Psoas muscle (tissue), 8 donors: Measurements from ENCODE around the gene RUNX3. TPM values are rescaled to one million over a fixed set of nuclear protein-coding genes. Genes with fewer than 3 reads are reported as not detected.
A peak's percentile ranks its signal among the peaks of the same experiment; 100 is the strongest.

Source experiments
- ATAC-seq, 4 donors: fragments of 200-7000 bp; cut with Tn5 transposase; one replicate each; pipeline ENCODE4 v1.9.1; 2020; ENCODE audit warnings: moderate library complexity in 3 of 4, mild to moderate bottlenecking in 2 of 4
- DNase-seq, 2 donors: peaks; one replicate each; pipeline ENCODE4 v3.0.0-alpha.2; 2020
- H3K27ac ChIP-seq: fragments of 200-600 bp; one replicate; pipeline ENCODE4 v1.8.0; 2022
- H3K27me3 ChIP-seq, 3 donors: fragments of 200-600 bp in 1 of 3; one replicate each; pipeline versions ENCODE4 v1.6.1 to v1.8.0; 2013 to 2022; ENCODE audit warnings: low read length in 2 of 3, mild to moderate bottlenecking in 2 of 3, moderate library complexity in 1 of 3; ENCODE audit not compliant: insufficient read depth in 3 of 3
- H3K36me3 ChIP-seq, 2 donors: fragments of 200-600 bp in 1 of 2; one replicate each; pipeline versions ENCODE4 v1.6.1 to v1.8.0; 2013 to 2022; ENCODE audit warnings: low read depth in 1 of 2, mild to moderate bottlenecking in 1 of 2, moderate library complexity in 1 of 2; ENCODE audit not compliant: insufficient read depth in 1 of 2
- H3K4me1 ChIP-seq: fragments of 200-600 bp; one replicate; pipeline ENCODE4 v1.8.0; 2022
- H3K4me3 ChIP-seq: fragments of 200-600 bp; one replicate; pipeline ENCODE4 v1.8.0; 2022; ENCODE audit warnings: mild to moderate bottlenecking
- H3K9me3 ChIP-seq: fragments of 200-600 bp; one replicate; pipeline ENCODE4 v1.8.0; 2022
- CTCF ChIP-seq: fragments of 200-600 bp; IDR thresholded peaks from one replicate; pipeline ENCODE4 v1.8.0; 2022; ENCODE audit warnings: antibody characterized with exemption
- WGBS, 3 donors: extraction: QIAGEN DNeasy Blood & Tissue Kit; methylation state at CpG; one replicate each; pipeline versions ENCODE4 v1.1.6 to v1.1.7; 2013; 5-methylcytosine and 5-hydroxymethylcytosine counted together
- intact Hi-C, 2 donors: fragments of 100-400 bp; cut with DNase I; formaldehyde crosslinking; loops; one replicate each; pipeline versions ENCODE4 v1.11.0 to v1.14.2; 2022
- polyA plus RNA-seq, 3 donors: library from polyadenylated mRNA; stranded (reverse); fragments of 200-250 nt; gene quantifications; one replicate each; pipeline ENCODE4 v1.2.3, GENCODE V29; 2013
- total RNA-seq, 4 donors: library from RNA; stranded (reverse); fragmentation: NEBNext Ultra II Directional in 2 of 4; extraction: Animal tissue kit (Norgen Biotek cat#: 25700) in 2 of 4; gene quantifications; one replicate each; pipeline versions ENCODE4 v1.2.1 to v1.2.4, GENCODE V29; 2021 to 2023
- donor health status: healthy with polysubstance abuse.
- donor health status: DM: no; HTN: no; CAD: no; lungs with moderate emphysema.
- donor health status: Bipolar disorder and iron deficiency.
- donor health status: healthy.
- donor health status: DM: yes; HTN: yes; CAD: no.
- donor health status: DM: no; HTN: no; CAD: no.
- donor health status: DM: no; HTN: no; CAD: no.
- donor health status: DM: yes; HTN: yes; CAD: no.

RUNX3 gene
- total and polyA plus RNA-seq, 7 donors, result 0.16 to 0.59 (median 0.28) TPM

DNA sequence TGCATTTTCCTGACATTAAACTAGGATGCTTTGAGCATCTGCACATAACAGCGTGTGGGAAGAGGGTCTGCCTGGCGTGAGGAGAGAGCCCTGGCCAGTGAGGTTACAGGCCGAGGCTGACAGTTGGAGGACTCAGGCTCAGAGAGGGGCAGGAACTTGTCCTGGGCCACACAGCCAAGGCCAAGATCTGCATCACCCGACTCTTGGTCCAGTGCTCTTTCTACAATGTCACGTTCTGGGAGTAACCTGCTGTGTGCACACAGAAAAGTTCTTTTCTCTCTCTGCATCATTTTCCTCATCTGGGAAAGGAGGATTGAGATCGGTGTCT is 42.8 kb upstream of the RUNX3 start:
- ATAC-seq, result no peak
- WGBS, 3 donors, result 84 to 88% (median 85%) methylated on average over 5 to 6 of the region's 6 CpGs

GRCh38 chr1:24972221-24972914 is 42.3 kb upstream of the RUNX3 start:
- WGBS, 3 donors, result 53 to 59% (median 56%) methylated on average over 8 of the region's 8 CpGs
- DNase-seq (peak in 1 of 2 donors; percentile 14), ATAC-seq (no peak)
- intact Hi-C loops, result no loop called here
- peaks cover 9% of the 10 kb centered on the region for H3K9me3 ChIP-seq
- no peak for TF ChIP-seq CTCF
- no peak overlapping the region for H3K27ac ChIP-seq
- H3K36me3 ChIP-seq, result no peaks in the 10 kb centered on the region
- no peaks in the 10 kb centered on the region for H3K4me1 ChIP-seq
- H3K4me3 ChIP-seq, result no peak overlapping the region
- peaks cover 0 to 40% (median 3%) of the 10 kb centered on the region in 3 donors for H3K27me3 ChIP-seq

More for the DNA sequence above, 42.8 kb upstream of the RUNX3 start:
- peaks cover 0 to 37% (median 3%) of the 10 kb centered on the region in 3 donors for H3K27me3 ChIP-seq
- no peak overlapping the region for H3K4me3 ChIP-seq
- H3K9me3 ChIP-seq, result peaks cover 9% of the 10 kb centered on the region
- DNase-seq, result peak in 1 of 2 donors; percentile 22
- no peak for TF ChIP-seq CTCF
- no peak overlapping the region for H3K27ac ChIP-seq
- H3K4me1 ChIP-seq, result no peaks in the 10 kb centered on the region
- no peaks in the 10 kb centered on the region for H3K36me3 ChIP-seq
- intact Hi-C loops, result no loop called here

GRCh38 chr1:24970926-24971875 is 41.1 kb upstream of the RUNX3 start:
- Histone ChIP-seq H3K9me3 (peaks cover 9% of the 10 kb centered on the region), H3K27ac (no peak overlapping the region), H3K27me3 (peaks cover 0 to 44% (median 3%) of the 10 kb centered on the region in 3 donors), H3K36me3 (no peaks in the 10 kb centered on the region), H3K4me1 (no peaks in the 10 kb centered on the region), H3K4me3 (no peak overlapping the region)
- no peak for TF ChIP-seq CTCF
- intact Hi-C loops, result no loop called here
- 70 to 72% (median 72%) methylated on average over 23 of the region's 23 CpGs for WGBS, 3 donors
- peak in 1 of 2 donors; percentile 23 for DNase-seq
- no peak for ATAC-seq

GRCh38 chr1:24970399-24970753 is 40.3 kb upstream of the RUNX3 start:
- 46 to 55% (median 50%) methylated on average over 13 of the region's 13 CpGs for whole genome bisulfite sequencing, 3 donors
- Histone ChIP-seq H3K27me3 (peaks cover 0 to 52% (median 3%) of the 10 kb centered on the region in 3 donors), H3K9me3 (peaks cover 4% of the 10 kb centered on the region)

More at GRCh38 chr1:24970399-24970753, 40.3 kb upstream of the RUNX3 start:
- Histone ChIP-seq H3K4me1 (no peaks in the 10 kb centered on the region), H3K4me3 (no peak overlapping the region), H3K36me3 (no peaks in the 10 kb centered on the region), H3K27ac (no peak overlapping the region)
- intact Hi-C loops, result no loop called here
- ATAC-seq (no peak), DNase-seq (no peak)
- no peak for TF ChIP-seq CTCF
